GM12875 (cell line): ENCODE results near the gene OSBPL2.
A peak's percentile ranks its signal among the peaks of the same experiment; 100 is the strongest.

Experiments used
- H3K4me3 ChIP-seq: one replicate; pipeline ENCODE4 v1.5.1; 2011; ENCODE audit warnings: low read depth, low read length, control low read depth
- CTCF ChIP-seq: IDR thresholded peaks from 2 replicates; pipeline ENCODE4 v1.5.1; 2011; ENCODE audit warnings: low read depth, mild to moderate bottlenecking, control low read depth, inconsistent platforms, low read length, moderate library complexity, borderline replicate concordance; ENCODE audit not compliant: insufficient read depth

OSBPL2 gene

GRCh38 chr20:62237801-62238568 lies at the start of gene OSBPL2:
Gene OSBPL2 (plus strand): TSS chr20:62238521. CDS start chr20:62256185, 17,664 bp downstream.
- no peak for TF ChIP-seq CTCF
- peak within 1 kb of the TSS; percentile 64 for H3K4me3 ChIP-seq

GRCh38 chr20:62190639-62191411 lies 47.5 kb upstream of the OSBPL2 start:
- TF ChIP-seq CTCF = no peak
- no peak overlapping the region for H3K4me3 ChIP-seq

GRCh38 chr20:62191781-62192559 lies 46.4 kb upstream of the OSBPL2 start:
- no peak overlapping the region for H3K4me3 ChIP-seq
- no peak for TF ChIP-seq CTCF

- H3K4me3 ChIP-seq = no peak overlapping the region
- TF ChIP-seq CTCF = no peak
These were observed 45.7 kb upstream of the OSBPL2 start for GRCh38 chr20:62192635-62193034.

- TF ChIP-seq CTCF = no peak
- no peak overlapping the region for H3K4me3 ChIP-seq
These were observed 45.0 kb upstream of the OSBPL2 start for GRCh38 chr20:62193079-62194025.

GRCh38 chr20:62195075-62195405 lies 43.3 kb upstream of the OSBPL2 start:
- H3K4me3 ChIP-seq = no peak overlapping the region
- no peak for TF ChIP-seq CTCF
